HCT116 (cell line): ENCODE measurements around the gene EYA2. TPM values are rescaled to one million over a fixed set of nuclear protein-coding genes. Genes with fewer than 3 reads are reported as not detected.

Source experiments
- ATAC-seq: fragments of 200-7000 bp; cut with Tn5 transposase; 2 replicates; pipeline ENCODE4 v1.9.1; 2020; ENCODE audit warnings: mild to moderate bottlenecking, moderate library complexity
- BruUV-seq: library from RNA; stranded (reverse); fragments of 400-500 nt; replicated peaks from 2 replicates; lab custom pipeline; 2021; lab: Mats Ljungman, UMichigan
- CTCF ChIA-PET: fragments of 300-600 bp; sonication (Branson Sonifier 250); formaldehyde crosslinking; loops from one replicate; lab custom pipeline; 2021; ENCODE audit warnings: antibody characterized with exemption; lab: Charles Lee
- POLR2A ChIA-PET: fragments of 300-600, 350-600 bp; sonication (Branson Sonifier 250); formaldehyde crosslinking; loops from one replicate; lab custom pipeline; 2021; ENCODE audit warnings: antibody characterized with exemption; lab: Charles Lee
- RAD21 ChIA-PET, 2 experiments: fragments of 300-600 bp; sonication (Branson Sonifier 250); formaldehyde crosslinking; loops; one replicate each; lab custom pipeline; 2023; ENCODE audit warnings: low total read pairs in 2 of 2; ENCODE audit not compliant: uncharacterized antibody in 2 of 2, unreplicated experiment in 2 of 2, low non-redundant PET in 1 of 2; lab: Charles Lee
- DNase-seq: peaks from one replicate; pipeline ENCODE4 v3.0.0-alpha.2; 2010; ENCODE audit warnings: low read depth, low spot score
- H2AFZ ChIP-seq: fragments of 200-600 bp; shearing (Covaris generic), sonication (generic); 2 replicates; pipeline ENCODE4 v1.6.1; 2017; ENCODE audit warnings: low read depth, mixed run types, mixed read lengths, antibody characterized with exemption, low read length; ENCODE audit not compliant: poor library complexity, severe bottlenecking
- H3K27ac ChIP-seq: 2 replicates; pipeline ENCODE4 v1.5.1; 2012; ENCODE audit warnings: low read depth, low read length
- H3K27me3 ChIP-seq: fragments of 200-600 bp; sonication (generic); 2 replicates; pipeline ENCODE4 v1.6.1; 2016; ENCODE audit warnings: mixed run types, low read length, mixed read lengths; ENCODE audit not compliant: insufficient read depth
- H3K36me3 ChIP-seq, 2 experiments: fragments of 200-500 bp in 1 of 2; fragments of 200-600 bp in 1 of 2; sonication (Bioruptor generic) in 1 of 2; sonication (generic) in 1 of 2; 2 replicates each; pipeline versions ENCODE4 v1.5.1 to v1.6.1; 2014 to 2016; ENCODE audit warnings: low read length in 2 of 2, inconsistent platforms in 1 of 2, mixed read lengths in 1 of 2, mixed run types in 1 of 2; ENCODE audit not compliant: insufficient read depth in 2 of 2, control insufficient read depth in 1 of 2
- H3K4me1 ChIP-seq, 2 experiments: fragments of 200-600 bp in 1 of 2; sonication (generic) in 1 of 2; 2 replicates each; pipeline versions ENCODE4 v1.5.1 to v1.6.1; 2012 to 2017; ENCODE audit warnings: low read length in 2 of 2, inconsistent platforms in 1 of 2, mild to moderate bottlenecking in 1 of 2, mixed read lengths in 1 of 2, mixed run types in 1 of 2, moderate library complexity in 1 of 2; ENCODE audit not compliant: insufficient read depth in 2 of 2, control insufficient read depth in 1 of 2
- H3K4me2 ChIP-seq: fragments of 200-600 bp; sonication (generic); 2 replicates; pipeline ENCODE4 v1.6.1; 2017; ENCODE audit warnings: mixed run types, low read length, mixed read lengths
- H3K4me3 ChIP-seq, 2 experiments: fragments of 200-600 bp in 1 of 2; sonication (generic) in 1 of 2; replicated peaks in 1 of 2; 2 replicates each; pipeline ENCODE4 v1.5.1; 2011 to 2016; ENCODE audit warnings: low read length in 2 of 2, control low read depth in 1 of 2, low read depth in 1 of 2, mild to moderate bottlenecking in 1 of 2, mixed read lengths in 1 of 2, mixed run types in 1 of 2
- H3K79me2 ChIP-seq: fragments of 200-600 bp; sonication (generic); 2 replicates; pipeline ENCODE4 v1.6.1; 2017; ENCODE audit warnings: mild to moderate bottlenecking, mixed run types, low read length, moderate library complexity, mixed read lengths; ENCODE audit not compliant: insufficient read depth
- H3K9ac ChIP-seq: fragments of 200-600 bp; sonication (generic); 2 replicates; pipeline ENCODE4 v1.6.1; 2016; ENCODE audit warnings: low read length, mixed read lengths
- H3K9me2 ChIP-seq: fragments of 200-600 bp; sonication (generic), shearing (Covaris generic); 2 replicates; pipeline ENCODE4 v1.6.1; 2017; ENCODE audit warnings: mixed run types, mild to moderate bottlenecking, moderate library complexity; ENCODE audit not compliant: insufficient read depth
- H3K9me3 ChIP-seq, 2 experiments: fragments of 200-500 bp in 1 of 2; fragments of 200-600 bp in 1 of 2; sonication (Bioruptor generic) in 1 of 2; sonication (generic) in 1 of 2; 2 replicates each; pipeline ENCODE4 v1.6.1; 2014 to 2017; ENCODE audit warnings: low read length in 2 of 2, mixed read lengths in 2 of 2, inconsistent platforms in 1 of 2, low read depth in 1 of 2, mild to moderate bottlenecking in 1 of 2, mixed run types in 1 of 2, moderate library complexity in 1 of 2; ENCODE audit not compliant: control insufficient read depth in 1 of 2, insufficient read depth in 1 of 2
- H4K20me1 ChIP-seq: fragments of 200-600 bp; sonication (generic), shearing (Covaris generic); 2 replicates; pipeline ENCODE4 v1.6.1; 2017; ENCODE audit warnings: mixed run types, mild to moderate bottlenecking, moderate library complexity; ENCODE audit not compliant: insufficient read depth
- CEBPB ChIP-seq: IDR thresholded peaks from 2 replicates; pipeline ENCODE4 v1.6.1; 2012; ENCODE audit warnings: low read depth
- CTCF ChIP-seq, 3 experiments: fragments of 200-600 bp in 1 of 3; sonication (generic) in 1 of 3; IDR thresholded peaks in 2 of 3; conservative IDR thresholded peaks in 1 of 3; 2 replicates each; pipeline ENCODE4 v1.5.1; 2012 to 2017; ENCODE audit warnings: low read depth in 2 of 3, low read length in 2 of 3, antibody characterized with exemption in 1 of 3, borderline replicate concordance in 1 of 3, control low read depth in 1 of 3, mild to moderate bottlenecking in 1 of 3, mixed read lengths in 1 of 3, mixed run types in 1 of 3, moderate library complexity in 1 of 3; ENCODE audit not compliant: insufficient read depth in 1 of 3
- EGR1 ChIP-seq: IDR thresholded peaks from 2 replicates; pipeline ENCODE4 v1.6.1; 2012; ENCODE audit warnings: low read depth
- ELF1 ChIP-seq: IDR thresholded peaks from 2 replicates; pipeline ENCODE4 v1.6.1; 2012; ENCODE audit warnings: low read depth, borderline replicate concordance
- EZH2phosphoT487 ChIP-seq: fragments of 200-600 bp; IDR thresholded peaks from 2 replicates; pipeline ENCODE4 v1.6.1; 2018; ENCODE audit warnings: antibody characterized with exemption, borderline replicate concordance
- SRF ChIP-seq: IDR thresholded peaks from 2 replicates; pipeline ENCODE4 v1.6.1; 2012; ENCODE audit warnings: low read depth
- YY1 ChIP-seq: IDR thresholded peaks from 2 replicates; pipeline ENCODE4 v1.6.1; 2011; ENCODE audit warnings: low read length, low read depth, moderate library complexity, mild to moderate bottlenecking; ENCODE audit not compliant: insufficient replicate concordance; ENCODE audit errors: extremely low read depth
- intact Hi-C: fragments of 100-400 bp; cut with micrococcal nuclease; formaldehyde crosslinking; loops from 2 replicates; pipeline ENCODE4 v1.10.0; 2022
- total RNA-seq: library from RNA; stranded (reverse); gene quantifications from one replicate; pipeline ENCODE4 v1.2.1, GENCODE V29; 2021; ENCODE audit not compliant: unreplicated experiment

Gene EYA2
- total RNA-seq, 1 experiment from 2014 or later: not detected

GRCh38 chr20:47146686-47147085 lies 252.0 kb downstream of the EYA2 start:
- RAD21 ChIA-PET: no interaction called here
- POLR2A ChIA-PET: no interaction called here

GRCh38 chr20:47148059-47148458 lies 253.4 kb downstream of the EYA2 start:
- H3K9me2 ChIP-seq: no peaks in the 10 kb centered on the region
- no peak overlapping the region for H2AFZ ChIP-seq
- RAD21 ChIA-PET: interaction anchor here in 1 of 2 experiments (0.6 kb wide), 1 partner anchor 390 kb away, joined by 3 read pairs; no protein-coding TSS in a partner anchor
- H3K27ac ChIP-seq: no peak overlapping the region
- BruUV-seq: no TSS peak
- no peaks in the 10 kb centered on the region for H3K79me2 ChIP-seq
- TF ChIP-seq CTCF (IDR thresholded peaks at IDR 0.05 in 2 of 3, conservative IDR thresholded peaks at IDR 0.05 in 1 of 3; ENCODE audit: borderline replicate concordance in 1 of 3, insufficient read depth in 1 of 3, low read depth in 2 of 3, low read length in 2 of 3) (no peak), EGR1 (no peak), ELF1 (no peak)
- TF ChIP-seq, all 23 proteins: peak for 0
- DNase-seq: no peak
- Histone ChIP-seq H3K9me3 (no peaks in the 10 kb centered on the region), H3K4me2 (no peak overlapping the region), H3K4me3 (no peak overlapping the region), H3K27me3 (no peaks in the 10 kb centered on the region), H3K36me3 (no peaks in the 10 kb centered on the region), H3K9ac (no peak overlapping the region), H3K4me1 (peaks cover 2 to 5% of the 10 kb centered on the region in 2 experiments; a peak in 2 of 4 replicates), H4K20me1 (no peaks in the 10 kb centered on the region)
- CTCF ChIA-PET: interaction anchor here (0.8 kb wide), 1 partner anchor 395 kb away, joined by 3 read pairs; no protein-coding TSS in a partner anchor
- no peak for ATAC-seq
- intact Hi-C loops: no loop called here
- POLR2A ChIA-PET: interaction anchor here (0.6 to 0.9 kb wide), 2 partner anchors 21 to 211 kb away, joined by 3 to 5 read pairs; no protein-coding TSS in a partner anchor

More at GRCh38 chr20:47146686-47147085, 252.0 kb downstream of the EYA2 start:
- Histone ChIP-seq H4K20me1 (no peaks in the 10 kb centered on the region), H3K27me3 (no peaks in the 10 kb centered on the region), H3K27ac (no peak overlapping the region), H3K9ac (no peak overlapping the region), H3K36me3 (no peaks in the 10 kb centered on the region), H3K4me2 (no peak overlapping the region), H2AFZ (no peak overlapping the region), H3K9me3 (peaks cover 0 to under 1% of the 10 kb centered on the region in 2 experiments; a peak in 1 of 4 replicates), H3K9me2 (no peaks in the 10 kb centered on the region), H3K4me1 (peaks cover 2 to 5% of the 10 kb centered on the region in 2 experiments; a peak in 2 of 4 replicates), H3K4me3 (no peak overlapping the region), H3K79me2 (no peaks in the 10 kb centered on the region)
- BruUV-seq: no TSS peak
- TF ChIP-seq SRF (no peak), CEBPB (no peak), EZH2phosphoT487 (no peak), YY1 (no peak), EGR1 (no peak)
- no peak for DNase-seq
- intact Hi-C loops: no loop called here
- CTCF ChIA-PET: no interaction called here
- no peak for ATAC-seq
